ENCODE measurements around the gene U2SURP.
A peak's percentile ranks its signal among the peaks of the same experiment; 100 is the strongest.
"Not testable (repeated sequence)": the region's sequence is repeated elsewhere in the genome, so short reads cannot be mapped to it uniquely, and the experiment has no call there.

Gene U2SURP

DNA sequence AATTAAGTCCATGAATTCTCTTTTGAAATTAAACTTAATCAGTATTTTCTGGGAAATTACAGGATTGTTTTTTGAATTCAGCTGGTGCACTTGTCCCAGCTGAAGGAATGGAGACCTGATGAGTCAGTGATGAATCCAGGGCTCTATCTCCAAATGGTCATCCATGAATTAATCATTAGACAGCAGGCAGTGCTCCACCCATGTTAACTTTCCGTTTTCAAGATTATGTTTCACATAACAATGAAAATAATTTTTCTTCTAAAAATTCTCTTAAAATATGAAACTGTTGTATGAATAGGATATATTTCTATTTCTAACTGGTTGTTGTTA lies 24.0 kb upstream of the U2SURP start:
- no peak for DNase-seq

DNA sequence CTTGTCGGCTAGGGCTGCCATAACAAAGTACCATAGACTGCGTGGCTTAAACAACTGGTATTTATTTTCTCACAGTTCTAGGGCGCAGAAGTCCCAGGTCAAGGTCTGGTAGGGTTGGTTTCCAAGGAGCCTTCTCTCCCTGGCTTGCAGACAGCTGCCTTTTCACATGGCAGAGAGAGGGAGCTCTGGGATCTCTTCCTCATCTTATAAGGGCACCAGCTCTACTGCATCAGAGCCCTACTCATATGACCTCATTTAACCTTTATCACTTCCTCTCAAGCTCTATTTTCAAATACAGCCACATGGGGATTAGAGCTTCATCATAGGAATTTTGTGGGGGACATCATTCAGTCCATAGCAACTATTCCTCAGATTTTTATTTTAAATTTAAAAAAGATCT lies 20.3 kb upstream of the U2SURP start:
- no peak for DNase-seq

DNA sequence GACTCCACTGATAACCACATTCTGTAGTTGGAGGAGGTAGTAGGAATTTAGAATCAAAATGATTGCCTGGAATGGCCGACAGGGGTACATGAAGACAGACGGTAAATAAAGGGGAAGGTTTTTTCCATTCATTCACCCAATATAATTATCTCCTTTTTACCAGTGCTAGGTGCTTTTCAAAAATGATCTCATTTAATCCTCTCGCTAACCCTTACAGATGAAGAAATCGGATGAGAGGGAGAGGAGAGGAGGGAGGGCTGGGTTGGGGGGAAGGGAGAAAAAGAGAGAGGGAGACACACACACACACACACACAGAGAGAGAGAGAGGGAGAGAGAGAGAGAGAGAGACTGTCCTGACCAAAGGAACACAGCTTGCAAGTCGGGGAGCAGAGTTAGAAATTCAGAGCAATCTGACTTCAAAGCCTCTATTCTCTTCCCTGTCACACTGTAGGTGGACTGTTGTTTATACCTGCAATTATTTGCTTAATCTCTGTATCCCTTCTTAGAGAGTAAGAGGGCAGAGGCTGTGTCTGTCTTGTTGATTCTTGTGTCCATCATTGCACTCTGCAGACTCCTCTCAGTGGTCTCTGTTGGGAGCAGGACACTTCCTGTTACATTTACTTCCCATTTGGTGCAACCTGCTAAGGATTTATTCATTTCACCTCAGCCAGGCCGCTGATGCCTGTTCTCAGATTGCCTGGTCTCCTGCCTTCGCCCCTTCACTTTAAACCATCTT lies 19.2 kb upstream of the U2SURP start:
- no peak for DNase-seq

DNA sequence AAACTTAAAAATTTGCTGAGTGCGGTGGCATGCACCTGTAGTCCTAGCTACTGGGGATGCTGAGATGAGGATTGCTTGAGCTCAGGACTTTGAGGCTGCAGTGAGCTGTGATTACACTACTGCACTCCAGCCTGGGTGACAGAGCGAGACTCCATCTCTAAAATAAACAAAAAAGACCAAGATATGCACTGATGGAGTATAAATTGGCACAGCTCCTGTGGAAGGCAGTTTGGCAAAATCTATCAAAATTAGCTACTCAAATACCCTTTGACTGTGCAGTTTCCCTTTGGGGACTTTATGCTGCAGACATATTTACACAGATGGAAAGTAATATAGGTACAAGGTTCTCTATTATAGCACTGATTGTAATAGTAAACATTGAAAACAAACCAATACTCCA lies 18.1 kb upstream of the U2SURP start:
- DNase-seq = no peak

DNA sequence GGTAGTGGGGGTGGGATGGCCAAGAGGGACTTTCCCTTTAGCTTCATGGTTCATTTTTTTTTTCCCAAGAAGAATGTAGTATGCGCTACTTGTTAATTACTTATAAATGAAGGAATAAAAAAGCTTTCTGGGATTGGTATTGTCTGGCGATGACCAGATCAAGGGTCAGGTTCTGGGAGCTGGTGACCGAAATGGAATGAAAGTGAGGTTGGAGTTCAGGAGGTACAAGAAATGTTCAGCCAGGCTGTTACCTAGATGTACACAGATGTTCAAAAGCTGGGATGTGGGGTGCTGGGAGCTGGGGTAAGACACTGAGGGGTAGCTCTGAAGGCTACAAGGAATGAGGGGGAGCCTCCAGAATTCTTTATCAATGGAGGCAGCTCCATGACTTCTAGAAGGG lies 17.1 kb upstream of the U2SURP start:
- no peak for DNase-seq

DNA sequence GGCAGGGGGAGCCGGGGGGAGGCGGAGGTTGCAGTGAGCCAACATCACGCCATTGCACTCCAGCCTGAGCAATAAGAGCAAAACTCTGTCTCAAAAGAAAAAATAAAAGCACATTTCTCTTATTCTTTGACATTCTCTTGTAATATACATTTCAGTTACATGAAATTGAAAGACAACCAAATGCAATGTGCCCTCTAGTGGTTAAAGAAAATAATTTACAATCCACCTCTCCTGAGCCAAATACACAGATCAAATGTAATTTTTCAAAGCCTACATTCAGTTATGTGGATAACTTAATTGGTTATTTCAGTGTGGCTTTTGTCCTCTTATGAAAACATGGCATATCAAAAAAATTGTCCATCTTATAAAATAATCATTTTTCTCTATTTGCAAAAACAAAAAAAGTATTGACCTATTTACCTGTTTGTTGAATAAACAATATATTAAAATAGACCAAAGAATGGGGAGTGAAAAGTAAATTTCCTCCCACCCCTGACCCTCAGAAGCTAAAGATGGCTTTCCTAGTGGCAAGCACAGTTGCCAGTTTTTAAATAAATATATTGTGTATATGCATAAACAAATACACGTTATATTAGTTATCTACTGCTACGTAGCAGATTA lies 14.2 kb upstream of the U2SURP start:
- DNase-seq = peak in 1 of 2 donors; percentile 49

DNA sequence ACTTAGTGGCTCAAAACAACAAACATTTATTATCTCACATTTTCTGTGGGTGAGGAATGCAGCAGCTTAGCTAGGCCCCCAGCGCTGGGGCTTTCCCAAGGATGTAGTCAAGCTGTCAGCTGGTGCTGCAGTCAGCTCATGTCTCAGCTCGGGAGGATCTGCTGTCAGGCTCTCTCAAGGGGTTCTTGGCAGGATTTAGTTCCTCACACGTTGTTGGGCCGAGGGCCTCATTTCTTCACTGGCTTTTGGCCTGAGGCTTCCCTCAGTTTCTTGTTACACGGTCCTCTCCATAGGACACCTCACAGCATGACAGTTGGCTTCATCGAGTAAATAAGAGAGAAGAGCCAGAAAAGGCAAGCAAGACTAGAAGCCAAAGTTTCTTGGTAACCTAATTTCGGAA lies 13.7 kb upstream of the U2SURP start:
- no peak for DNase-seq

DNA sequence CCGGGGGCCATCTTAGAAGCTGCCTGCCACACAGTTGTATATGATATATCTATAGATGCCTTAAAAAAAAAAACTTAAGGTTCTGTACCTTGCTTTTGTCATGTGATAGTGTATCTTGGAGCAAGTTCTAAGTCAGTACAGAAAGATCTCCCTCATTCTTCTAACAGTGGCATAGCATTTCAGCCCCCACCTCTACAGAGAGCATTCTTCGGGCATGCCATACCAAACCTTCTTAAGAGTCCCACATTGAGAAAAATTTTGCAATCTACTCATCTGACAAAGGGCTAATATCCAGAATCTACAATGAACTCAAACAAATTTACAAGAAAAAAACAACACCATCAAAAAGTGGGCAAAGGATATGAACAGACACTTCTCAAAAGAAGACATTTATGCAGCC lies 13.1 kb upstream of the U2SURP start:
- not testable (repeated sequence) for DNase-seq

DNA sequence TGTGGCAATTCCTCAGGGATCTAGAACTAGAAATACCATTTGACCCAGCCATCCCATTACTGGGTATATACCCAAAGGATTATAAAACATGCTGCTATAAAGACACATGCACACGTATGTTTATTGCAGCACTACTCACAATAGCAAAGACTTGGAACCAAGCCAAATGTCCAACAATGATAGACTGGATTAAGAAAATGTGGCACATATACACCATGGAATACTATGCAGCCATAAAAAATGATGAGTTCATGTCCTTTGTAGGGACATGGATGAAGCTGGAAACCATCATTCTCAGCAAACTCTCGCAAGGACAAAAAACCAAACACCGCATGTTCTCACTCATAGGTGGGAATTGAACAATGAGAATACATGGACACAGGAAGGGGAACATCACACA lies 12.5 kb upstream of the U2SURP start:
- not testable (repeated sequence) for DNase-seq

DNA sequence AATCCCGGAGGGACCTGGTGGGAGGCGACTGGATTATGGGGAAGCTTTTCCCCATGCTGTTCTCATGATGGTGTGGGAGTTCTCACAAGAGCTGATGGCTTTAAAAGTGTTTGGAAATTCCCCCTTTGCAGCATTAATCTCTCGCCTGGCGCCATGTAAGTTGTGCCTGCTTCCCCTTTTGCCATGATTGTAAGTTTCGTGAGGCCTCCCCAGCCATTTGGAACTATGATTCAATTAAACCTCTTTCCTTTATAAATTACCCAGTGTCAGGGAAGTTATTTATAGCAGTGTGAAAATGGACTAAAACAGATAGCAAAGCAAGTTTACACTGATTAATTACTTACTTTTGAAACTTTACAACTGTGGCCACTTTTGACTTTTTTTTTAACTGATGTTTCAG lies 10.6 kb upstream of the U2SURP start:
- no peak for DNase-seq

DNA sequence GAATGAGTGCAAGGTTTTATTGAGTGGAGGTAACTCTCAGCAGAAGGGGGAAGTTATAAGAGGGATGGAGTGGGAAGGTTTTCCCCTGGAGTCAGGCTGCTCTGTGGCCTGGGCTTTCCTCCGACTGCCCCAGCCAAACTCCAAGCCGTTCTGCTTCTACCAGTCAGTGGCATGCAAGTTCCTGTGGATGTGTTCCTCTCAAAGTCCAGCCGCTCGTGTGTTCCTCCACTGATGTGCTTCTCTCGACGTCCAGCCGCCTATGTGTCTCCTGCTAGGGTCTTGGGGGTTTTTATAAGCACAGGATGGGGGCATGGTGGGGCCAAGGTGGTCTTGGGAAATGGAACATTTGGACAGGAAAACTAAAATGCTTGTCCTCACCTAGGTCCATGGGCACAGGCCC lies 9.0 kb upstream of the U2SURP start:
- DNase-seq = no peak

DNA sequence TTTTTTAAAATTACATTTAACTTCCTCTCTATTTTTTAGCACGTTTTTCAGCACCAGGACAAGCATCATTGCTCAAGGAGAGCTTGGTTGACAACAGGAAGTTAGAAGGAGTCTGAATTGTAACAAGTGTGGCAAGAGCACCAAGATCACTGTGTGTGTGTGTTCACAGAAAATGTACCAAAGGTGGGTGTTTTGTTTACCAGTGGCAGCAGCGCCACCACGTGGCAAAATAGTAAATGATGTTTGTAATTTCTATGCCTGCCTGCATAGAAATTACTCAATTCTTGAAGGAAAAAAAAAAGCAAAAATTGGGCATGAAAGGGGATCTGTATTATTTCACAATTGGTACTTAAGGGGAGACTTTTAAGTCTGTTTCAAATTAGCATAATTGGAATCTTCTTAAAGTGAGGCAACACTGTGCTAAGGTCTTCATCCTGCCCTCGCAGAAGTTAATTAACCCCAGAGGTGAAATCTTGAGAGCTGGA lies 7.4 kb upstream of the U2SURP start:
- DNase-seq = peak; percentile 63 to 66

DNA sequence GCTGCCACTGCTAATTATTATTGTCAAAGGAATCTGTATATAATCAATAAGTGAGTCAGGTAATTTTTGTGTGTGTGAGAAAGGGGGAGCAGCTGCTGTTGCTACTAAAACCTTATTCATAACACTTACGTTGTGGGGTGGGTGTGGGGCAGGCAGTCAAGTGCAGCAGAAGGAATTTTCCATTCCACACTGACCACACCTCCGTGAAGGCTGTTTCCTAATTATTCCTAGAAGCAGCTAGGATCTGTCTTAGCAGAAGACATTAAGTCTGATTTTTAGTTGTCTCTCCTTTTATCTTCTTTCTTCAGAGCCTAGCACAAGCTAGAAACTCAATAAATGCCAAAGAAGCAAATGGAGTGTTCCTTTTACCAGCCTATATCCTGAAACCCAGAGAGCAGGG lies 4.0 kb upstream of the U2SURP start:
- no peak for DNase-seq

DNA sequence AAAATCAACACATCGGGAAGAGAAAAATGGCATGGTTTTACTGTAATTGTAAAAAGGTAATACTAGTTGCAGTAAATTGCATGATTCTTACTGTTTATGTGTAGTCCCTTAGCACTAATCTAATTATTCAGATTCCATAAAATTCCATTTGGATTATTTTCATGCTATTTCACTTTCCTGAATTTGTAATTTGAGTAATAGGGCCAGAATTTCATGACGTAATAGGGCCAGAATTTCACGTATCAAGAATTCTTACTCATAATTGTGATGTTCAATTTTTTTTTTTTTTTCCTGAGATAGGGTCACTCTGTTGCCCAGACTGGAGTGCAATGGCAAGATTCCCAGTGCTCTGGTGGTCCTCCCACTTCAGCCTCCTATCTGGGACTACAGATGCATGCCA lies 2.9 kb upstream of the U2SURP start:
- DNase-seq = no peak

DNA sequence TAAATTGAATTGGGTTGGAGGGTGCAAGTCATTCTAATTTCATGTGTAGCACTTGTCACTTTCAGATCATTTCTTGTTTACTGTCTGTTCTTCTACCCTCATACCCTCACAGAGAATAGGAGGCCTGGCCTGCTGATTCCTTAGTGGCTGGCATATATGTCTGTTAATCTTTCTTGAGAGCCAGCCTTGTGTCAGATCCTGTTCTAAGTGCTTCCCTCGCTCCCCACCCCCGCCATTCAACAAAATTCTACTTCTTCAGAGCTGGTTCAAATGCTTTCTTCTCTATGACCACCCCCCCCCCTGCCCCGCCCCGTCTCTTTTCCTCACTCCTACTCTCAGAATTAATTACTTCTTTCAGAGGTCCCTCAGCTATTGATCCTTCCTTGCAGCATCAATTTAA lies 1.5 kb upstream of the U2SURP start:
- no peak for DNase-seq

DNA sequence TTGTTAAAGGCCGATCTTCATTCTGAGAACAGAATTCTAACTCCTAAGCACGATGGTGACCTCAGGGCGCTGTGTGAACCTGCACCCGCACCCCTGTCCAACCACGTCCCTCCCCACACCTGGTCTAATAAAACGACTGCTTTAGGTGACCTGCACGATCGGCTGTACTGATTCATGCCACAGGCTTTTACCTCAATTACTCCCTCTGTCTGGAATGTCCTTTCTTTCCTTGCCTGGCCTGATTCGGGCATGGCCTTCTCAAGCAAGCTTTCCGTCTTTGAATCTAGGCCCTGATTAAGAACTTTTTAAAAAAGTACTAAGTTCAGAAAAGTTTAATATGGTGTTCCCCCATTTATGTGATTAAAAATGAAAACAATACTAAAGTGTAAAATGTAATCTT lies 842 bp upstream of the U2SURP start:
- no peak for DNase-seq

DNA sequence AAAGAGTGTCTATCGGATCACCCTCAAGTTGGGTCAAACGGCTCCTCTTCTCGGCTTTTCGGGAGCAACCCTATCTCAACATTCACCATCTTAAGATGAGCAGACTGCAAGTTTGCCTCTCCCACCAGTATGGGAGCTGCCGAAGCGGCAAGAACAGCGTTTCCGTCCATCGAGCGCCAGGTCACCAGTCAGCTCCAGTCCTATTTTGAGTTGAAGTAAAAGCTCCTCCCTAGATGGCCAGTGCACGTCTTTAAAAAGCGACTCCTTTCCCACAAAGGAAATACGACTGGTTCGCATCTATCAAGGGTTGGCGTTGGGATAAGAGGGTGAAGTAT lies 369 bp upstream of the U2SURP start:
- DNase-seq = no peak

DNA sequence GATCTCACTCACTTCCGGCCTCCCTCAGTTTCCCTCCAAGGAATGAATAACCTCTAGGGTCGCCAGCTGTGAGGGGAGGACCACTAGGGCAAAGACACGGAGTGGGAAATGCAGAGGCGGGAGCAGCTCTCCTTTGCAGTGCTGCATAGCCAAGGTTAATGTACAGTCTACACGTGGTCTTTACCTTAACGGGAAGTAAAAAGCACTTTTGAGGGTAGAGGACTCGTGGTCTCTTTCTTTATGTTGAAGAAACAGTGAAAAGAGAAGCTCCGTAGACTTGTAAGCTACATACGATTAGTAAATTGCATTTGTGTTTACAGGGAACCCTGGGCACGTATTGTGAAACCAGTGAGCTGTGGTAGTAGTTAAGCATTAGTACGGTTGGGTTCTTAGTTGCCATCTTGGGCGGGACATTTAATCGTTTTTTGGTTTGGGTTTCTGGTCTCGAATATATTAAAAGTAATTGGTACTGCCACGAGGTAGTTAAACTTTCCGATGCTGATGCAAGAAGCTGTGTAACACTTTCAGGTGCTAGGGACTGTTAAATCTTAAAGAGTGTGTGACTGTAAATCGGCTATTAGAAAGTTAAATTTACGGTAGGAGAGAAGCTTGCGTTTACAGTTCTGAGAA lies 828 bp downstream of the U2SURP start:
- DNase-seq = peak in 1 of 2 donors; percentile 10

DNA sequence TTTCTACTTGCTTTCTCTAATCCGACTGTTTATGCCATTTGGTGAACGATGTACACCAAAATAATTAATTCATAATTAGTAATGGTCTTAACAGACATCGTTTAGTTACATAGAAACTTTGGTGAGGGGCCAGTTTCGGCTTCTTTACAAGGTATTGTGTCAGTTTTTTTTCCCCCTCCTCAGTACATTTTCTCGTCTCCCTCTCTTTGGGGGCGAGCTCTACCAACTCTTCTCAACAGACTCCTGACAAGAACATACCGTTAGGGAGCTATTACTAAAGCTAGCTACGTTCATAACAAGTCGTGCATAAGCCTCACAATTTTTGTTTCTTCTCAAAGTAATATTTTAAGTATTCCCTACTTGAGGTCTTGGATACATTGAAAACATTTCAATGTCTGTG lies 1.4 kb downstream of the U2SURP start:
- no peak for DNase-seq

DNA sequence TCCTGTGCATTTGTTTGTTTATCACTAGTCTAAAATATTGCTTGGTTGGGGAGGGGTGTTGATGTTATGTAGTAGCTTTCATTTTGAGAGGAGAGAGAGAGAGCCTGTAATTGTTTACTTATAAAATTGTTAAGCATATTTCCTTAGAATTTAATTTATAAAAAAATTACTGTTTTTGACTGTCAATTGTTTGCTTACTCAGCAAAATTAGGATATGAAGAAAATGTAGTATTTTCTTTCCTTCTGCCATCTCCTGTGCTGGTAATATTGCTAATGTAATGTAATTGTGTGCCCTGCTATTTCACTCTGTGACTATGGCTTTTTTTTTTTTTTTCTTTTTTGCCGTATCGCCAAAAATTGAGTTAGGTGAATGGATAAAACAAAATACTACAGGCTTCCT lies 3.5 kb downstream of the U2SURP start:
- no peak for DNase-seq

DNA sequence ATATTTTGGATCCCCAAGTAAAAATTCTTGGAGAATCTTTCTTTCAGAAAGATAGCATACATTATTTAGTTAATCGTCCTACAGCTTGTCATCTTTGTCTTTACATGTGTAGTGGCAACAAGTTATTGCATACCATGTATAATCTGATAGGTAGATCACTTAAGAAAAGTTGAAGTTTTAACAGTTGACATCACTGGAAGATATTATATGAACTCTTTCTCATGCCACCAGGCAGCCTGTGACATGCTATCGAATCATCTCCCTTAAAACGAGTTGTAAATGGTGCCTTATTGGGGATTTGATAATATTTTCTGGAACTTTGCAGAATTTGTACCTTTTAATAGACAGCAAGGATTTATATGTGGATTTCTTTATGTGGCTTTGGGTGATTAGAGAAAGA lies 8.7 kb downstream of the U2SURP start:
- DNase-seq = no peak

DNA sequence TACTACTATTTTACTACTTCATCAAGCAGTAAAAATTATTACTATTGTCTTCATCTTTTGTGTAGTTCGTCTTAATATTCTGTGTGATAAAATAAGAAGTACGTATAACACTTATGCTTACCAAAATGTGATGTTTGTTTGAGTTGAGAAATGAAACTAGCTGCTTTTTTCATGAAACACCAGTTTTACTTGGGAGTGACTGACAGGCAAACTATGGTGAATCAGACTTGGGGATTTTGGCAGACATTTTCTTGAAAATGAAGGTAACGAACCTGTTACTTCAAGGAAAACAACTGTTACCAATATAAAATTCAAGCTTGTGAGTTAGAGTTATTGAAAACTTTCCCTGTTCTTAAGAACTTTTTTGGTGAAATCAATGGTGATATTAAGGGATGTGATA lies 10.3 kb downstream of the U2SURP start:
- DNase-seq = no peak

DNA sequence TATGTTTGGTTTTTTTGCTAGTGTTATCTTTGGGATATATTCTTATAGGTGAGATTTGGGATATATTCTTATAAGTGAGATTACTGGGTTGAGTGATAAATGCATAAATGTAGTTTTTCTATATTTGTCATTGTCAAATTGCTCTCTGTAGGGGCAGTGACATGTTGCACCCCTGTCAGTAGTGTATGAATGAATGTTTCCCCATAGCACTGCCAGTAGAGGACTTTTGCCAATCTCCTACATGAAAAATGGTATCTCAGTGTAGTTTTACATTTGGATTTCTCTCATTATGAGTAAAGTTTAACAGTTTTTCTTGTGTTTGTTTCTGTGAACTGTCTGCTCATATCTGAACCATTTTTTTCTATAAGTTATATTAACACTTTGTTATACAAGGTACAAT lies 13.6 kb downstream of the U2SURP start:
- DNase-seq = no peak

DNA sequence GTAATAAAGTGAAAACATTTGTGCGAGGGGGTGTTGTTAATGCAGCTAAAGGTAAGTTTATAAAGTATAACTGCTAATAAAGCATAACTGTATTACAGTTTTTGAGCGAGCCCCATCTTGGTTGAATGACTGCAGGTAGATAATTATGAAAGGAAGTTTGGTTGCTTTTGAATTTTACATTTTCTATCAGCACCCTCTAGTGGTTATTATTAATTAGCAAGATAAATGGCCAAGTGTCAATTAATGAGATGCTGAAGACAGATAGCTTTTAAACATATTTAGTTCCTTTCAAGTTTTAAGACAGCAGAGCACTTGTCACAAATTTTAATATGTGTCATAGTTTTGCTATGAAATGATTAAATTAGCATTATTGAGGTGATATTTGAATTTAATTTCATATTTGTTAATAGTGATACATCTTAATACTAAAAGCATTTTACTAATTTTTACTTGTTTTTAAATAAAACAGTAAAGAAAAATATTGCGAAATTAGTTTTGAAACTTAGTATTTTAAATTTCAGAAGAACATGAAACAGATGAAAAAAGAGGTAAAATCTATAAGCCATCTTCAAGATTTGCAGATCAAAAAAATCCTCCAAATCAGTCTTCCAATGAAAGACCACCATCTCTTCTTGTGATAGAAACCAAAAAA lies 15.1 kb downstream of the U2SURP start:
- DNase-seq = peak in 1 of 2 donors; percentile 45

Measured in CD4-positive, alpha-beta T cell treated with Interleukin-1 beta for 1 hour (primary cell).